Suprapubic skin (tissue), 3 donors: ENCODE results near the gene PRPF4.

ENCODE experiments used
- CTCF ChIP-seq, 2 donors: fragments of 200-600 bp in 1 of 2; fragments of 450-650 bp in 1 of 2; sonication (generic) in 1 of 2; IDR thresholded peaks; one replicate each; pipeline ENCODE4 v1.5.1; 2016 to 2019; ENCODE audit warnings: antibody characterized with exemption in 2 of 2, mild to moderate bottlenecking in 1 of 2, moderate library complexity in 1 of 2
- POLR2AphosphoS5 ChIP-seq, 3 donors: sonication (generic); formaldehyde crosslinking; IDR thresholded peaks; one replicate each; pipeline ENCODE4 v1.6.1; 2017; ENCODE audit warnings: antibody characterized with exemption in 3 of 3

- TF ChIP-seq CTCF (IDR thresholded peaks at IDR 0.05), result no peak
- no peak for TF ChIP-seq POLR2AphosphoS5 (IDR thresholded peaks at IDR 0.05)
Observed at GRCh38 chr9:113231701-113232100, 43.8 kb upstream of the PRPF4 start.
